Activated CD4-positive, CD25-positive, alpha-beta regulatory T cell (primary cell): ENCODE results near the gene SLC27A1.
"Not testable (repeated sequence)": the region's sequence is repeated elsewhere in the genome, so short reads cannot be mapped to it uniquely, and the experiment has no call there.

Source experiments
- DNase-seq, 4 experiments: peaks; one replicate each; lab custom pipeline; 2025; lab: John Stamatoyannopoulos, UW

The SLC27A1 gene

DNA sequence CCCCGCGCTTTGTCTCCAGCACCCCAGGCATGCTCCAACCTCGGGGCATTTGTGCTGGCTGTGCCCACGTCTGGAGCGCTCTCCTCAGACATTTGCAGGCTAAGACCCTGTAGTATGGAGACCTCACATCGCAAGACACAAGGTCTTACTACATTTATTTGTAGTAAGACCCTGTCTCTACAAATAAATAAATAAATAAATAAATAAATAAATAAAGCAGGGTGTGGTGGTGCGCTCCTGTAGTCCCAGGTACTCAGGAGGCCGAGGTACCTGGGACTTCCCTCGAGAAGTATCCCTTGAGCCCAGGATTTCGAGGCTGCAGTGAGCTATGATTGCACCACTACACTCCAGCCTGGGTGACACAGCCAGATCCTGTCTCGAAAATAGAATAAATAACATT lies 14.2 kb upstream of the SLC27A1 start:
- no peak for DNase-seq

- no peak for DNase-seq
Observed at GRCh38 chr19:17457616-17458015, 12.7 kb upstream of the SLC27A1 start.

DNA sequence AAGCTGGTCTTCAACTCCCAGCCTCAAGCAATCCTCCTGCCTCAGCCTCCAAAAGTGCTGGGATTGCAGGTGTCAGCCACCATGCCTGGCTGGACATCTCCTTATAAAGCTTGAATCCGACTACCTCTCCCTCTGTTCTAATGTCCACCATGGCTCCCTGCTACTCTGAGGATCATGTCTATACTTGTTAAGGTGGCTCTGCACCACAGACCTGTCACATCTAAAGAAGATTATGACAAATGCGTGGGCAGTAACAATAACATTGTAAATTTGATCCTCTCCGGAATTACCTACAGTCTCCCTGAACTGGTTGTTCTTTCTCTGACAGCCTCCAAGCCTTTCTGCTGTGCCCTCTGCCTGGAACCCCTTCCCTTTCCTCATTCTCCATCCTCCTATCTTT lies 11.4 kb upstream of the SLC27A1 start:
- DNase-seq: no peak

DNA sequence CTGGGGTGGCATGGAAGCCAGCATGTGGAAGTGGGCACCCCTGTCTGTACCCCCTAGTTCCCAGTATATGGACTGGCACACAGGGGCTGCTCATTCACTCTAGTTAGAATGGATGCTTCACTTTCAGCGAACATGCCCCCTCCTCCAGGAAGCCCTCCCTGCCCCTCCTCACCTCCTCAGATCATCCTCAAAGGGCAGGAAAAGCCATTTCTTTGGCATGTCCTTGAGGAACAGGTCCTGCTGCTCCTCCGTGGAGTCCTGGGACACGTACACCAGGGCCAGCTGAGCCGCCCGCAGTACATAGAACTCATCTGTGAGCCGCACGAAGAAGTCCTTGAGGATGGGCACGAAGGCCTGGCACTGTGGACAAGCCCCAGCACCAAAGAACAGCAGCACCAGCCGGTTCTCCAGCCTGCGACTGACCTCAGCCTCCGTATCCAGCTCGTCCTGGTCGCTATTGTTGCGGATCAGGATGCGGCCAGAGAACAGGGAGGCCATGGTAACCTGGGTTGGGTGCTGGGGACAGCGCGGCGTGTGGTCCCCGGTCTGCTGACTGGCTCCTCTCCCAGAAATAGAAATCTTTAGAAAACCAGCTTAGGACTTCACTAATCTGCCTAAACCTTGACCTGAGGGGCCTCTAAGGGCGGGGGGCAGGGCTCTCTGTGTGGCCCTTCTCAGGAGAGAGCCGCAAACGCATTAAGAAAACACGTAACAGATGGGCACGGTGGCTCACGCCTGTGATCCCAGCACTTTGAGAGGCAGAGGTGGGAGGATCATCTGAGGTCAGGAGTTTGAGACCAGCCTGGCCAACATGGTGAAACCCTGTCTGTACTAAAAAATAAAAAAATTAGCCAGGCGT lies 9.7 kb upstream of the SLC27A1 start, which contains the start of gene NXNL1:
TSS of gene NXNL1 (minus strand) at position 555 of the 859 bp plus-strand sequence. CDS start at position 498, 57 bp downstream.
- no peak for DNase-seq

GRCh38 chr19:17466487-17466850 lies 3.9 kb upstream of the SLC27A1 start:
- DNase-seq: no peak

DNA sequence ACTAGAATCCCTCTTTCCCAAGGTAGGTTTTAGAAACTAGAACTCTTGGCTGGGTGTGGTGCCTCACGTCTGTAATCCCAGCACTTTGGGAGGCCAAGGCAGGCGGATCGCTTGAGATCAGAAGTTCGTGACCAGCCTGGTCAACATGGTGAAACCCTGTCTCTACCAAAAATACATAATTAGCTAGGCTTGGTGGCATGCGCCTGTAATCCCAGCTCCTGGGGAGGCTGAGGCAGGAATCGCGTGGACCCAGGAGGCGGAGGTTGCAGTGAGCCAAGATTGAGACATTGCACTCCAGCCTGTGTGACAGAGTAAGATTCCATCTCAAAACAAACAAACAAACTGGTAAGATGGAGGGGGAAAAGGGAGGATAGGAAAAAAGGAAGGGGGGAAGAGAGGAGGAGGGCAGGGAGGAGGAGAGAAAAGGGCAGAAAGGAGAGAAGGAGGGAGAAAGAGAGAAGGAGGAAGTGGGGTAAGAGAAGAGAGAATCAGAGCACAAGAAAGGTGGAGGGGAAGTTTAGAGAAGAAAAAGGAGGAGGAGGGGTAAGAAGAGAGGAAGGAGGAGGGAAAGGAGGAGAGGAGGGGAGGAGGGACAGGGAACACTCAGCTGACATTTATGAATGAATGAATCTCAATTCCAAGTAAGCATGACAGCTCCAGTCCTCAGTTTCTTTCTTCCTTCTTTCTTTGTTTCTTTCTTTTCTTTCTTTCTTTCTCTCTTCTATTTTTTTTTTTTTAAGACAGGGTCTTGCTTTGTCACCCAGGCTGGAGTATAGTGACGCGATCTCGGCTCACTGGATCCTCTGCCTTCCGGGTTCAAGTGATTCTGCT lies 2.6 kb upstream of the SLC27A1 start:
- no peak for DNase-seq

GRCh38 chr19:17468302-17469091 lies 1.8 kb upstream of the SLC27A1 start:
- no peak for DNase-seq

DNA sequence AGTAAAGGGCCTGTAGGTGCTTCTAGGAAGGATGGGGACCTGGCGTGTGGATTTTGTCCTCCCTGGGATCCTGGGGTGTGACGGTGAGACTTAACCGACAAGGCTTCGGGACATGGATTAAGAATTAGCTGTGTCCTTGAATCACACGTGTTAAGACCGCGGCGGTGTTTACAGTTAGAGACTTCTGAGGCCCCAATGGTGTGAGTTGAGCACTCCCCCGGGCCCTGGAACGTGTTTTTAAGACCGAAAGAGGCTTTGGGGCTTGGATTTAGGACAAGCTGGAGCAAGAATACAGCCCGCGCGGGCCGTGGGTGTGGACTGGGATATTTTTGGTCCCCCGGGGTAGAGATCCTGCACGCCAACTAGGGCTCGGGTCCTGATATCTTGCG lies 1.2 kb upstream of the SLC27A1 start:
- no peak for DNase-seq

GRCh38 chr19:17469481-17470067 lies 750 bp upstream of the SLC27A1 start:
- DNase-seq: peak; percentile 78 to 93 (median 86)

DNA sequence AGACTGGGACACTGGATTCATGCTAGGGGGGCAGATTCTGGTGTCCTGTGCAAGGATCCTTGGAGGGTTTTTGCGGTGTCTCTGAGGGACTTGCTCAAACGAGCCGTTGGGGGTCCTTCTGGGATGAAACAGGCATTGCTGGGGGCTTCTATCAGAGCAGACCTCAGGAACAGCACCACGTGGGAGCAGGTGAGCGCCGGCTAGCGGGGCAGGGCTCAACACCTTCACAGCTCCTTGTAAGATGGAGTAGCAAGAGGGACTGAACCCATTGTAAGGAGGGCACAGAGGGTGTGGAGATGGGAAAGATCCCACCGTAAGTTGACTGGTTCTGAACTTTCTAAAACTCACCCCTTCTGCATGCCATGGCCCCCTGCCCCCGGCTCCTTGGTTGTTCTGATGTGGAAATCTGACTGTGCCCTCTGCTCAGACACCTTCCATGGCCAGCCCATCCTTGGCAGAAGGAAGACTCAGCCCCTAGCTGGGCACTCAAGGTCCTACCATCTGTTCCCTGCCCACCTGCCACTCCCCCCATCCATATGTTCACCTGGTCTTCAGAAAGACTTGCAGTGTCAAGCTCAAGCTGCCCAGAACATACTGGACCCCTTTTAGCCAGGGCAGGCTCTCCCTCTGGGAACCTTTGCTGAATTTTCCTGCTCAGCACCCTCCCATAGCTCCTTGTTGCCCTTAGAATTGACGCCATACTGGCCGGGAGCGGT lies 1.2 kb downstream of the SLC27A1 start:
- no peak for DNase-seq

- DNase-seq: no peak
Observed at GRCh38 chr19:17473041-17473440, 2.7 kb downstream of the SLC27A1 start.

DNA sequence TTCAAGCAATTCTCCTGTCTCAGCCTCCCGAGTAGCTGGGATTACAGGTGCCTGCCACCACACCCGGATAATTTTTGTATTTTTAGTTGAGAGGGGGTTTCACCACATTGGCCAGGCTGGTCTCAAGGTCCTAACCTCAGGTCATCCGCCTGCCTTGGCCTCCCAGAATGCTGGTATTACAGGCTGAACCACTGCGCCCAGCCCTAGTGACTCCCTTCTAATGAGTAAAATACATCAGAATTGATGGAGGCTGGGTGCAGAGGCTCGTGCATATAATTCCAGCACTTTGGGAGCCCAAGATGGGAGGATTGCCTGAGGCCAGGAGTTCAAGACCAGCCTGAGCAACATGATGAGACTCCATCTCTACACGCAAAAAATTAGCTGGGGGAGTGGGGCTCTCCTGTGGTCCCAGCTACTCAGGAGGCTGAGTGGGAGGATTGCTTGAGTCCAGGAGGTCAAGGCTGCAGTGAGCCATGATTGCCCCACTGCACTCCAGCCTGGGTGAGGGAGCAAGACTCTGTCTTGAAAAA lies 4.8 kb downstream of the SLC27A1 start:
- not testable (repeated sequence) for DNase-seq

GRCh38 chr19:17475541-17476115 lies 5.3 kb downstream of the SLC27A1 start:
- DNase-seq: no peak

- no peak for DNase-seq
Observed at GRCh38 chr19:17479325-17479791, 9.0 kb downstream of the SLC27A1 start.

GRCh38 chr19:17481986-17482385 lies 11.7 kb downstream of the SLC27A1 start:
- no peak for DNase-seq

DNA sequence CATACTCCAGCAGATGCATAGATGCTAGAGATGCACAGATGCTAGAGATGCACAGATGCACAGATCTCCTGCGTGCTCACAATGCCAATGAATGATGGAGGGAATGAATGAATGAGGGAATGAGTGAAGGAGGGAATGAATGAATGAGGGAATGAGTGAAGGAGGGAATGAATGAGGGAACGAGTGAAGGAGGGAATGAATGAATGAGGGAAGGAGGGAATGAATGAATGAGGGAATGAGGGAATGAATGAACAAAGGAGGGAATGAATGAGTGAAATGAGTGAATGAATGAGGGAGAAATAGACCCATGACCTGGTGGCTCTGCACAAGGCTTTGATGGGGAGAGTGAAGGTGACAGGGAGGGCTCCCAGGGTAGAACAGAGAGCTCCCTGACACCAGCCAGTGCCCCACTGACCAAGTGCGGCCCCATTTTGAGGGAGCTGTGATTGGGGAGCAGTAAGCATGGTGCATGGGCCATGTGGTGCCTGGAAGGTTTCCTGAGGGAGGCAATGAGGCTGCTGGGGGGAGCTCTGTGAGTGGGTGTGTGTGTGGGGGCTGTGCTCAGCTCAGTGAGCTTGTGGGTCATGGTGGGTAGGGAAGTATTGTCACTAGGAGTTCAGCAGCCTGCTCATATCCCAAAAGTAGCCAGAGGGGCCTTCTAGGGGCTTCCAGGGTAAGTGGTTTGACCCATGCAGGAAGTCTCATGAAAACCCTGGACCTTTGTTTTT lies 12.7 kb downstream of the SLC27A1 start:
- DNase-seq: no peak

DNA sequence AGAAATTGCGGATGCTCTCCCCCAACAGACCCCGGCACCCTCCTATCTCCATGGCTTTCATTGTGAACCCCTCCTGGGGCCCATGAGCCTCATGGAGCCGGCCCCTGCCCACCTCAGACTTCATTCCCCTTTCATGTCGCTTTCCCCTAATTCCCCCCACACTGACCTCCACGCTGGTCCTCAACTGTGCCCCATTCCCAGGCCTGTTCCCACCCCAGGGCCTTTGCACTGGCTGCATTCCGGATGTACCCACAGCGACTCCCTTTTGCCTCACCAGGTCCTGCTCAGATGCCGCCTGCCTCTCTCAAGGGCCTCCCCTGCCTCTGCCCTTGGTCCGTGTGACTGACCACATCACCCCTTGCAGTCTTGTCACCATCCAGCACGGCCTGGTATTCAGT lies 13.3 kb downstream of the SLC27A1 start:
- no peak for DNase-seq

DNA sequence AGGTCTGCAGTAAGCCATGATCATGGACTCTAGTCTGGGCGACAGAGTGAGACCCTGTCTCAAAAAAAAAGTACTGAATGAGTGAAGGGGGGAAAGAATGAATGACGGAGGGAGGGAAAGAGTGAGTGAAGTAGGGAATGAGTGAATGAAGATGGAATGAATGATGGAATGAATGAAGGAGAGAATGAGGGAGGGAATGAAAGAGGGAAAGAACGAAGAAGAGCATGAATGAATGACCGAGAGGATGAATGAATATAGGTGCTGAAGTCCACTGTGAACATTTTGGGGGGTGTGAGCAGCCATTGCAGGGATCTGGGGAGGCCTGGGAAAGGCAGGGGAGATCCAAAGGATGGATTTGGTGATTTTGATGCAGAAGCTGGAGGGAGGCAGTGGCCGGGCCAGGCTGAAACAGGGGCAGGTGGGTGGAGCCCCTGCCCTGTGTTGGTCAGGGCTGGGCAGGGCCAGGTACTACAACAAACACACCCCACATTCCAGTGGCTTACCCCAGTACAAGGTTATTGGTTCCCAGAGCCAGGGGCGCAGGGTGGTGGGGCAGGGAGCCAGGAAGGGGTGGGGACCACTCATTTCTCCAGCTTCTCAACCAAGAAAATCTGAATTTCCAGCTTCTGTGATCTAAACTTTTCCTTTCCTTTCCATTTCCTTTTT lies 14.3 kb downstream of the SLC27A1 start:
- DNase-seq: no peak

DNA sequence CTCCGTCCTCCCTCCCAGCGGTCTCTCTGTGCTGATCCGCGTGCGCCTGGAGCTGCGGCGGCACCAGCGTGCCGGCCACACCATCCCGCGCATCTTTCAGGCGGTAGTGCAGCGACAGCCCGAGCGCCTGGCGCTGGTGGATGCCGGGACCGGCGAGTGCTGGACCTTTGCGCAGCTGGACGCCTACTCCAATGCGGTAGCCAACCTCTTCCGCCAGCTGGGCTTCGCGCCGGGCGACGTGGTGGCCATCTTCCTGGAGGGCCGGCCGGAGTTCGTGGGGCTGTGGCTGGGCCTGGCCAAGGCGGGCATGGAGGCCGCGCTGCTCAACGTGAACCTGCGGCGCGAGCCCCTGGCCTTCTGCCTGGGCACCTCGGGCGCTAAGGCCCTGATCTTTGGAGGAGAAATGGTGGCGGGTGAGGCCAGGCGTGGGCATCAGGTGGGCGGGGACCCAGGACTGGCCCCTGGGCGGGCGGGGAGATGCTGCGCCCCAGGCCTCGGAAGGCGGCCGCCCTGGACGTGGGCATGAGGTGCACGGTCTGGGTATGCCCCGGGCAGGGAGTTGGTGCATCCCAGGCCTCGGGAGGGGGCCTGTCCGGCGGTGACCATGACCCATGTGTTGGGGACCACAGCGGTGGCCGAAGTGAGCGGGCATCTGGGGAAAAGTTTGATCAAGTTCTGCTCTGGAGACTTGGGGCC lies 16.4 kb downstream of the SLC27A1 start:
- no peak for DNase-seq
